GM12891 (cell line): Measurements from ENCODE around the gene PCCA.
"Not testable (repeated sequence)": the region's sequence is repeated elsewhere in the genome, so short reads cannot be mapped to it uniquely, and the experiment has no call there.

Source experiments
- DNase-seq: peaks from one replicate; pipeline ENCODE4 v3.0.0; 2011; ENCODE audit warnings: low spot score; ENCODE audit not compliant: insufficient read length
- FAIRE-seq: peaks from 2 replicates; lab custom pipeline; 2011; peaks lifted over from hg19 to GRCh38; lab: Jason Lieb, UNC
- PAX5 ChIP-seq: IDR thresholded peaks from 2 replicates; pipeline ENCODE4 v1.6.1; 2011; ENCODE audit warnings: low read length, moderate library complexity, mild to moderate bottlenecking; ENCODE audit not compliant: insufficient read depth, severe bottlenecking
- POLR2A ChIP-seq: IDR thresholded peaks from 2 replicates; pipeline ENCODE4 v1.6.1; 2011; ENCODE audit warnings: low read depth, low read length, control low read depth
- POLR2AphosphoS5 ChIP-seq: IDR thresholded peaks from 2 replicates; pipeline ENCODE4 v1.6.1; 2011; ENCODE audit warnings: low read depth, low read length, control low read depth
- POU2F2 ChIP-seq: IDR thresholded peaks from 2 replicates; pipeline ENCODE4 v1.6.1; 2011; ENCODE audit warnings: low read depth, mild to moderate bottlenecking, control low read depth, low read length, moderate library complexity
- SPI1 ChIP-seq: IDR thresholded peaks from 2 replicates; pipeline ENCODE4 v1.6.1; 2011; ENCODE audit warnings: low read depth, low read length, control low read depth
- TAF1 ChIP-seq: IDR thresholded peaks from 2 replicates; pipeline ENCODE4 v1.6.1; 2011; ENCODE audit warnings: low read depth, low read length, control low read depth

Gene PCCA

DNA sequence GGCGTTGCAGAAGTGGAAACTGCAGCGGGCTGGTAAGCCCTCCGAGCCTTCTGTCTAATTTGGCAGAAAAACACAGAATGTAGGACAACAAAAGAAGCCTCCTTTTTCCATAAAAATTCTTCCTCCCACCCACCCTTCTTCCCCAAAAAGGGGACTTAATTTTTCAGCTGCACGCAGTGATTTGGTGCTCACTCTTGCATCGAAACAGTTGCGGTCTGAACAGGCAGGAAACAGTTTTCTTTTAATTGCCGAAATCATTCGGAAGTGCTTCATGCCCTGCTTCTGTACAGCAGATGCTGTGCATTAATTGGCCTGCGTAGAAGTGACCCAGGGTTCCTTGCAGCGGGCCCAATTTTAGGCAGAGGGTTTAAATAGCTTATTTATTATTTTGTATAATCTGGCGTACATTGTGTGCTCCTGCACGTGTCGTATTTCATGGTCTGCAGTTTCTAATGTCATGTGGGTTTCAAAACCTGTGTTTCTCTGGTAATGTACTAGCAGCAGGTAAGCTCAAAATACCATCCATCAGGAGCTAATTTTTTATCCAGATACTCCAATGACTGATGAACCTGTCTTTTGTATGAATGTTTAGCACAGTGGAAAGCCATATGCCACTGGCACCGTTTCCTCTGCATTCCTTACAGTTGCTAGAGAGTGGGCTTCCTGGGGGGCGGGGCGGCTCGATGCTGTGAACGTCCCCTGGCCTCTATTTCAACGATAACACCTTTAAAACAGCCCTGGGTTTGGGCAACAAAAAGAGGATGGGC, 433.1 kb downstream of the PCCA start:
- TF ChIP-seq POLR2A, result no peak
- no peak for TF ChIP-seq POU2F2
- no peak for TF ChIP-seq TAF1
- no peak for TF ChIP-seq PAX5
- TF ChIP-seq SPI1, result no peak
- TF ChIP-seq POLR2AphosphoS5, result no peak
- no peak for DNase-seq
- FAIRE-seq, result no peak

DNA sequence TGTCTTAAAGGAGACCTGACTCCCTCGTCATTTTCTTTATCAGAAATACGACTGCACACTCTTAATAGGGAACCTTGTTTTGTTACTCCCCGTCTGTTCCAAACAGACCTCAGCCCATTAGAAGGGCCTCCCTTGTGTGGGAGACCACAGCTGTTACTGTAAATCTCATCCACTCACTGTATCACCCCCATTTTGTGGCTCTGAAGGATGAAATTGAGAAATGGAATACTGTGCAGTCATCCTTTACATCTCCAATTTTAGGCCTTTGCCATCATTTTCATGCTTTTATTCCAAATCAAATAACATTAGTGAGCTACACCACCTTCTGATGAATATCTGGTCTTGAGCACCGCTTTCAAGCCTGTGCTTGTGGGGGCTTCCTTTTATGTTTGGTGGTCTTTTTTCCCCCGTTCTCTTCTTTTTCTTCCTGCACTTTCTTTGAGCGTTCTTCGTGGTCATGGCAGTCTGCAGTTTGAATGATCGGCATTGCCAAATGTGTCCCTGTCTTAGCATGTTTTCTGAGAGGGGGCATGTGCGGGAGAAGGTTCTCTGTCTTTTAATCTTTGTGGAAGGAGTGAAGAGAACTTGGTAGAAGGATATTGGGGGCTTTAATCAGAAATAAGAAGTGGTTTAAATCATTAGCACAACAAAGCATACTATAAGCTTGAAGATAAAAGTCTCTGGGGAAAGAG, 433.9 kb downstream of the PCCA start:
- FAIRE-seq (no peak), DNase-seq (no peak)
- TF ChIP-seq TAF1 (no peak), POU2F2 (no peak), POLR2AphosphoS5 (no peak), POLR2A (no peak), SPI1 (no peak), PAX5 (no peak)

- TF ChIP-seq POLR2A (no peak), PAX5 (no peak), POLR2AphosphoS5 (no peak), SPI1 (no peak), POU2F2 (no peak), TAF1 (no peak)
- FAIRE-seq (no peak), DNase-seq (no peak)
Observed at GRCh38 chr13:100523411-100523810, 434.5 kb downstream of the PCCA start.

- no peak for FAIRE-seq
- no peak for DNase-seq
- no peak for TF ChIP-seq TAF1
- no peak for TF ChIP-seq SPI1
- TF ChIP-seq POU2F2, result no peak
- no peak for TF ChIP-seq POLR2A
- no peak for TF ChIP-seq PAX5
- no peak for TF ChIP-seq POLR2AphosphoS5
Observed at GRCh38 chr13:100523981-100524386, 435.1 kb downstream of the PCCA start.

DNA sequence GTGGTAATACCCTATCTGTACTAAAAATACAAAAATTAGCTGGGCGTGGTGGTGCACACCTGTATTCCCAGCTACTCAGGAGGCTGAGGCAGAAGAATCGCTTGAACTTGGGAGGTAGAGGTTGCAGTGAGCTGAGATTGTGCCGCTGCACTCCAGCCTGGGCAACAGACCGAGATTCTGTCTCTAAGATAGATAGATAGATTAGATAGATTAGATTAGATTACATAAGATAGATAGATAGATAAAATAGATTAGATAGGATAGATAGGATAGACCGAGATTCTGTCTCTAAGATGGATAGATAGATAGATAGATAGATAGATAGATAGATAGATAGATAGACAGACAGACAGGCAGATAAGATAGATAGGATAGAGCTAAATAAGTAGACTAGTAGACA, 435.8 kb downstream of the PCCA start:
- FAIRE-seq, DNase-seq: not testable (repeated sequence)

DNA sequence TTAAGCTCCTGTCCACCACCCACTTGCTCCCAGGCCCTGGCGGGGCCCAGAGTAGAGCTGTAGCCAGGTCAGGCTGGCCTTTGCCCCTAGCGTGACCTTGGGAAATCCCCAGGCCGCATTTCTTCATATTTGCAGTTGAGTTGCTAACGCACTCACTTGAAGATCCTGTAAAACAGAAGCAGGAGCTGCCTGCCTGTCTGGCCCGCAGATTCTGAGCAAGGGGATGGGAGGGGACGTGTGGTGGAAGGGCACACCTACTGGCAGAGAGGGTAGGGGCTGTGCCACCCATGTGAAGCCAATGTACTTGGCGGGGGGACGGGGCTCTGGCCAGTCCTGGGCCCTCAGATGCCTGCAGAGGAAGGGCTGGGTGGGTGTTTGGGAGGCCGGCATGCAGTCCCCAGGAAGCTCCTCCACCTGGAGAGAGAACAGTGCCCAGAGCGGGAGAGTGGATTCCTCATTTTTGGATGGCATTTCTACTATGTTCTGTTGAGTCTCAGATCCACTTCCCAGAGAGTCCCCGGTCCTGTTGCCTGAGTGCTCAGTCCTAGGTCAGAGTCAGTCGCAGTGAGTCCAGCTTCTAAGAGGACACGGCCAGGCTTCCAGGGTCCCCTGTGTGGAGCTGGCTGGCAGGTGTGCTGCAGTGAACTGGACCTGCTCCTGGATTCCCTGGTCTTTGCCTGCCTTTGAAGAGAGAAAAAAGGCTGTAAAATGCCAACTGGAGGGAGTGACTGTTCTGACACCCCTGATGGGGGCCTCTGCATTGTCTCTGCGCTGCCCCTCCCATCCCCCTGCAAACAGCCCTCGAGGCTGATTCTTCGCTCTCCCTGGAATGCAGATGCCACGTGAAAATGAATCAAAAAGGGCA, 436.8 kb downstream of the PCCA start:
- FAIRE-seq, result no peak
- TF ChIP-seq POLR2AphosphoS5 (no peak), POLR2A (no peak), SPI1 (no peak), PAX5 (no peak), TAF1 (no peak), POU2F2 (no peak)
- DNase-seq, result no peak

- DNase-seq, result no peak
- TF ChIP-seq POU2F2 (no peak), POLR2AphosphoS5 (no peak), SPI1 (no peak), TAF1 (no peak), POLR2A (no peak), PAX5 (no peak)
- FAIRE-seq, result no peak
Observed at GRCh38 chr13:100526318-100527000, 437.6 kb downstream of the PCCA start.

DNA sequence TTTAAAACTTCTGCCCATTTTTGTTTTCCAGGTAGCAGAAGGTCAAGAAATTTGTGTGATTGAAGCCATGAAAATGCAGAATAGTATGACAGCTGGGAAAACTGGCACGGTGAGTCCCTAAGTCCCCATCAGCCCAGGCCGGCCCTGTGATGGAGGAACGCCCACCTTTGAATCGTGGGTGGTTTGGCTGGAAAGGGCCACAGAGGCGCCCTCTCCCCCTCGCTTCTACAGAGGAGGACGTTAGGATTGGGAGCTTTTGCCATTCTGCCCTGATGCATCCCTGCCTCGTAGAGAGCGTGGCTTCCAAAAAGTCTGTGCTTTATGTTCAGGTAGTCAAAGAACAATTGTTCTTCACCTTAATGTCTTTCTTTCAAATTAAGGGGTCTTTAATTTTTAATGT, 438.8 kb downstream of the PCCA start:
- no peak for DNase-seq

More for the DNA sequence above, 438.8 kb downstream of the PCCA start:
- no peak for TF ChIP-seq SPI1
- no peak for TF ChIP-seq POLR2AphosphoS5
- no peak for TF ChIP-seq TAF1
- TF ChIP-seq PAX5, result no peak
- no peak for TF ChIP-seq POU2F2
- TF ChIP-seq POLR2A, result no peak
- FAIRE-seq, result no peak
